ENCODE data around the gene PCBP3. TPM values are rescaled to one million over a fixed set of nuclear protein-coding genes. Genes with fewer than 3 reads are reported as not detected.

Gene PCBP3
- polyA plus RNA-seq, 1 donor from 2014 or later: 1.7 TPM

GRCh38 chr21:45870851-45871615, 227.5 kb downstream of the PCBP3 start:
- Histone ChIP-seq H2AFZ (ENCODE audit: low read depth, low read length) (no peak overlapping the region), H3F3A (ENCODE audit: insufficient read depth, low read length, poor library complexity, severe bottlenecking) (no peaks in the 10 kb centered on the region), H4K20me1 (ENCODE audit: insufficient read depth) (no peaks in the 10 kb centered on the region), H3K4me2 (ENCODE audit: low read length) (no peak overlapping the region), H3K27me3 (ENCODE audit: insufficient read depth, low read depth, low read length) (no peaks in the 10 kb centered on the region), H3K4me3 (ENCODE audit: low read length) (no peak overlapping the region), H3K79me2 (replicated peaks; ENCODE audit: insufficient read depth, low read length) (no peaks in the 10 kb centered on the region), H3K9ac (ENCODE audit: low read length) (no peak overlapping the region), H3K36me3 (ENCODE audit: insufficient read depth, low read length) (no peaks in the 10 kb centered on the region), H3K9me2 (ENCODE audit: insufficient read depth, low read length) (no peaks in the 10 kb centered on the region), H3K27ac (ENCODE audit: low read length) (no peak overlapping the region), H3K9me3 (ENCODE audit: low read length) (no peaks in the 10 kb centered on the region)
- TF ChIP-seq EZH2 (IDR thresholded peaks at IDR 0.05; ENCODE audit: borderline replicate concordance, insufficient read depth, low read length, poor library complexity, severe bottlenecking) (no peak), POLR2AphosphoS5 (IDR thresholded peaks at IDR 0.05) (no peak), REST (IDR thresholded peaks at IDR 0.05; ENCODE audit: borderline replicate concordance) (no peak), SMC3 (conservative IDR thresholded peaks at IDR 0.05; ENCODE audit: poor library complexity) (no peak), RAD21 (conservative IDR thresholded peaks at IDR 0.05) (no peak), EP300 (conservative IDR thresholded peaks at IDR 0.05; ENCODE audit: poor library complexity, severe bottlenecking) (no peak), TAF1 (IDR thresholded peaks at IDR 0.05; ENCODE audit: low read depth) (no peak), MXI1 (conservative IDR thresholded peaks at IDR 0.05; ENCODE audit: poor library complexity, severe bottlenecking) (no peak)
- TF ChIP-seq, protein P1, sequence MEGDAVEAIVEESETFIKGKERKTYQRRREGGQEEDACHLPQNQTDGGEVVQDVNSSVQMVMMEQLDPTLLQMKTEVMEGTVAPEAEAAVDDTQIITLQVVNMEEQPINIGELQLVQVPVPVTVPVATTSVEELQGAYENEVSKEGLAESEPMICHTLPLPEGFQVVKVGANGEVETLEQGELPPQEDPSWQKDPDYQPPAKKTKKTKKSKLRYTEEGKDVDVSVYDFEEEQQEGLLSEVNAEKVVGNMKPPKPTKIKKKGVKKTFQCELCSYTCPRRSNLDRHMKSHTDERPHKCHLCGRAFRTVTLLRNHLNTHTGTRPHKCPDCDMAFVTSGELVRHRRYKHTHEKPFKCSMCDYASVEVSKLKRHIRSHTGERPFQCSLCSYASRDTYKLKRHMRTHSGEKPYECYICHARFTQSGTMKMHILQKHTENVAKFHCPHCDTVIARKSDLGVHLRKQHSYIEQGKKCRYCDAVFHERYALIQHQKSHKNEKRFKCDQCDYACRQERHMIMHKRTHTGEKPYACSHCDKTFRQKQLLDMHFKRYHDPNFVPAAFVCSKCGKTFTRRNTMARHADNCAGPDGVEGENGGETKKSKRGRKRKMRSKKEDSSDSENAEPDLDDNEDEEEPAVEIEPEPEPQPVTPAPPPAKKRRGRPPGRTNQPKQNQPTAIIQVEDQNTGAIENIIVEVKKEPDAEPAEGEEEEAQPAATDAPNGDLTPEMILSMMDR (IDR thresholded peaks at IDR 0.05; ENCODE audit: poor library complexity, severe bottlenecking): no peak

DNA sequence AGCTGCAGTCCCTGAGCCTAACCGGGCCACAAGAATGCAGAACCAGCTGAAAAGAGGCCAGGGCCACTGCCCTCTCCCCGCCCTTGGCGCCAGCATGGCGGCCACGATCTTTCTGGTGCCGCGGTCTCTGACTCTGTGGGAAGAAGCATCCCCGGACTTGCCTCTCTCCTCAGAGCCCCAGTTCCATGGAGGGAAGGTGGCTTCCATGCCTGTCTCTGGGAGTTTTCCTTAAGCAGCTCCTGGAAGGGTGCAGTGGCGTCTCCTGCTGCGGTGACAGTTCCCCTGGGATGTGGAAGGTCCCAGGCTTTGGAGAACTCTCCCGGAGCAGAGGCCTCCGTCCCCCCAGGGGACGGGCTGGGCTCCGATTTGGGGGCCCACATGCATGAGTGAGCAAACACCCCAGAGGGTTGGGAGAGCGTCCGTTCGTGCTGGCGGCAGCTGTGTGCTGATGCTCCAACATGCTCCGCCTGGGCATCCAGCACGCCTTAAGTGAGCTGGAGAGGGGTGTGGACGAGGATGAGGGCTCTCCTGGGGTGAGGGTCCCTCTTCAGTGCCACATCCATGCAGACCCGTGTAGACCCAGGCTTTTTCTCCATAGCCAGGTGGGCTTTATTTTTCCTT, 228.2 kb downstream of the PCBP3 start:
- Histone ChIP-seq H3K9me3 (ENCODE audit: low read length) (no peaks in the 10 kb centered on the region), H3K79me2 (replicated peaks; ENCODE audit: insufficient read depth, low read length) (no peaks in the 10 kb centered on the region), H3K9me2 (ENCODE audit: insufficient read depth, low read length) (no peaks in the 10 kb centered on the region), H3F3A (ENCODE audit: insufficient read depth, low read length, poor library complexity, severe bottlenecking) (no peaks in the 10 kb centered on the region), H3K27me3 (ENCODE audit: insufficient read depth, low read depth, low read length) (no peaks in the 10 kb centered on the region), H3K4me2 (ENCODE audit: low read length) (no peak overlapping the region), H3K4me3 (ENCODE audit: low read length) (no peak overlapping the region), H3K9ac (ENCODE audit: low read length) (no peak overlapping the region), H3K27ac (ENCODE audit: low read length) (no peak overlapping the region), H4K20me1 (ENCODE audit: insufficient read depth) (no peaks in the 10 kb centered on the region), H3K36me3 (ENCODE audit: insufficient read depth, low read length) (no peaks in the 10 kb centered on the region), H2AFZ (ENCODE audit: low read depth, low read length) (no peak overlapping the region)
- TF ChIP-seq TAF1 (IDR thresholded peaks at IDR 0.05; ENCODE audit: low read depth) (no peak), REST (IDR thresholded peaks at IDR 0.05; ENCODE audit: borderline replicate concordance) (no peak), SMC3 (conservative IDR thresholded peaks at IDR 0.05; ENCODE audit: poor library complexity) (no peak), POLR2AphosphoS5 (IDR thresholded peaks at IDR 0.05) (no peak), EP300 (conservative IDR thresholded peaks at IDR 0.05; ENCODE audit: poor library complexity, severe bottlenecking) (no peak), MXI1 (conservative IDR thresholded peaks at IDR 0.05; ENCODE audit: poor library complexity, severe bottlenecking) (no peak), RAD21 (conservative IDR thresholded peaks at IDR 0.05) (no peak), EZH2 (IDR thresholded peaks at IDR 0.05; ENCODE audit: borderline replicate concordance, insufficient read depth, low read length, poor library complexity, severe bottlenecking) (no peak)
- TF ChIP-seq, protein P1 (IDR thresholded peaks at IDR 0.05; ENCODE audit: poor library complexity, severe bottlenecking): no peak

Data from neural cell (in vitro differentiated cells).